ENCODE data around the gene ZNF555. TPM values are rescaled to one million over a fixed set of nuclear protein-coding genes. Genes with fewer than 3 reads are reported as not detected.

The ZNF555 gene
- total RNA-seq, 4 donors from 2014 or later, result 1.9 to 5.5 (median 2.7) TPM

- no peaks in the 10 kb centered on the region for H3K9me3 ChIP-seq
- no peak overlapping the region for H3K4me3 ChIP-seq
- ATAC-seq (no peak), DNase-seq (no peak)
- TF ChIP-seq POLR2A (IDR thresholded peaks at IDR 0.05) (no peak), CTCF (IDR thresholded peaks at IDR 0.05 in 4 of 5, conservative IDR thresholded peaks at IDR 0.05 in 1 of 5) (no peak)
- intact Hi-C loops (cut with DNase I; ENCODE audit: low total_unique reads) (no loop called here), in situ Hi-C loops (cut with MboI; ENCODE audit: low sequenced_read_pairs in 4 of 4) (no loop called here)
- no peak overlapping the region for H3K27ac ChIP-seq
- peaks cover 0 to 37% of the 10 kb centered on the region in 2 donors for H3K36me3 ChIP-seq
- H3K4me1 ChIP-seq, result no peaks in the 10 kb centered on the region
- H3K27me3 ChIP-seq, result no peaks in the 10 kb centered on the region
These were observed 37.7 kb upstream of the ZNF555 start for GRCh38 chr19:2803486-2804155.

- H3K27ac ChIP-seq, result no peak overlapping the region
- intact Hi-C loops (cut with DNase I; ENCODE audit: low total_unique reads) (no loop called here), in situ Hi-C loops (cut with MboI; ENCODE audit: low sequenced_read_pairs in 4 of 4) (no loop called here)
- H3K4me1 ChIP-seq, result no peaks in the 10 kb centered on the region
- H3K36me3 ChIP-seq, result peaks cover 0 to 45% of the 10 kb centered on the region in 2 donors
- TF ChIP-seq CTCF (IDR thresholded peaks at IDR 0.05 in 4 of 5, conservative IDR thresholded peaks at IDR 0.05 in 1 of 5) (no peak), POLR2A (IDR thresholded peaks at IDR 0.05) (no peak)
- H3K9me3 ChIP-seq, result no peaks in the 10 kb centered on the region
- DNase-seq (no peak), ATAC-seq (no peak)
- no peaks in the 10 kb centered on the region for H3K27me3 ChIP-seq
- H3K4me3 ChIP-seq, result no peak overlapping the region
These were observed 36.9 kb upstream of the ZNF555 start for GRCh38 chr19:2804156-2805004.

GRCh38 chr19:2805261-2805900, 35.9 kb upstream of the ZNF555 start:
- Histone ChIP-seq H3K27me3 (no peaks in the 10 kb centered on the region), H3K27ac (no peak overlapping the region), H3K36me3 (peaks cover 0 to 48% of the 10 kb centered on the region in 2 donors), H3K4me1 (no peaks in the 10 kb centered on the region), H3K9me3 (no peaks in the 10 kb centered on the region), H3K4me3 (no peak overlapping the region)
- DNase-seq (no peak), ATAC-seq (no peak)
- in situ Hi-C loops (cut with MboI; ENCODE audit: low sequenced_read_pairs in 4 of 4), result no loop called here
- intact Hi-C loops (cut with DNase I; ENCODE audit: low total_unique reads), result no loop called here
- TF ChIP-seq CTCF (IDR thresholded peaks at IDR 0.05 in 4 of 5, conservative IDR thresholded peaks at IDR 0.05 in 1 of 5), result no peak
- TF ChIP-seq POLR2A (IDR thresholded peaks at IDR 0.05), result no peak

GRCh38 chr19:2805991-2806649, 35.2 kb upstream of the ZNF555 start:
- TF ChIP-seq POLR2A (IDR thresholded peaks at IDR 0.05), result no peak
- no peak for TF ChIP-seq CTCF (IDR thresholded peaks at IDR 0.05 in 4 of 5, conservative IDR thresholded peaks at IDR 0.05 in 1 of 5)
- DNase-seq (no peak), ATAC-seq (no peak)

More at GRCh38 chr19:2805991-2806649, 35.2 kb upstream of the ZNF555 start:
- Histone ChIP-seq H3K4me1 (no peaks in the 10 kb centered on the region), H3K36me3 (peaks cover 0 to 42% of the 10 kb centered on the region in 2 donors), H3K4me3 (no peak overlapping the region), H3K9me3 (no peaks in the 10 kb centered on the region), H3K27ac (no peak overlapping the region), H3K27me3 (no peaks in the 10 kb centered on the region)
- in situ Hi-C loops (cut with MboI; ENCODE audit: low sequenced_read_pairs in 4 of 4), result no loop called here
- intact Hi-C loops (cut with DNase I; ENCODE audit: low total_unique reads), result no loop called here
